HEK293 (cell line): ENCODE results near the gene CBR1.

Source experiments
- CTCF ChIA-PET: fragments of 350-600 bp; formaldehyde crosslinking; extraction: SDS; loops from one replicate; lab custom pipeline; 2021; ENCODE audit warnings: antibody characterized with exemption; lab: Yijun Ruan, JAX
- POLR2A ChIA-PET: fragments of 300-600 bp; formaldehyde crosslinking; extraction: SDS; loops from one replicate; lab custom pipeline; 2020; ENCODE audit warnings: antibody characterized with exemption, inconsistent platforms; lab: Yijun Ruan, JAX
- H3K27ac ChIP-seq: fragments of 200-500 bp; sonication (Bioruptor generic); 2 replicates; pipeline ENCODE4 v1.5.1; 2014; ENCODE audit warnings: low read depth, low read length, control low read depth, inconsistent platforms; ENCODE audit errors: extremely low read depth
- H3K36me3 ChIP-seq, 2 experiments: fragments of 200-500 bp in 1 of 2; sonication (Bioruptor generic) in 1 of 2; 1 replicate in 1 of 2; 2 replicates in 1 of 2; pipeline ENCODE4 v1.5.1; 2014 to 2017; ENCODE audit warnings: inconsistent platforms in 2 of 2, low read length in 2 of 2; ENCODE audit not compliant: control insufficient read depth in 2 of 2, insufficient read depth in 1 of 2
- H3K4me1 ChIP-seq: fragments of 200-500 bp; sonication (Bioruptor generic); 2 replicates; pipeline ENCODE4 v1.5.1; 2014; ENCODE audit warnings: mild to moderate bottlenecking, low read length, inconsistent platforms; ENCODE audit not compliant: control insufficient read depth, insufficient read depth
- H3K4me3 ChIP-seq: 2 replicates; pipeline ENCODE4 v1.5.1; 2011; ENCODE audit warnings: low read depth, mild to moderate bottlenecking, control low read depth, low read length, moderate library complexity
- H3K9me3 ChIP-seq: fragments of 200-500 bp; sonication (Bioruptor generic); 2 replicates; pipeline ENCODE4 v1.5.1; 2014; ENCODE audit warnings: low read depth, low read length, inconsistent platforms; ENCODE audit not compliant: control insufficient read depth, insufficient read depth
- ATF2 ChIP-seq: fragments of 450-650 bp; formaldehyde crosslinking; IDR thresholded peaks from 2 replicates; pipeline ENCODE4 v1.5.1; 2016; ENCODE audit warnings: missing biosample characterization, missing genetic modification characterization, low read depth
- KLF1 ChIP-seq: fragments of 450-650 bp; formaldehyde crosslinking; IDR thresholded peaks from 2 replicates; pipeline ENCODE4 v1.5.1; 2016; ENCODE audit warnings: missing biosample characterization, missing genetic modification characterization
- SCRT2 ChIP-seq: fragments of 450-650 bp; formaldehyde crosslinking; IDR thresholded peaks from 2 replicates; pipeline ENCODE4 v1.5.1; 2016; ENCODE audit warnings: missing biosample characterization, missing genetic modification characterization
- SP2 ChIP-seq: fragments of 450-650 bp; formaldehyde crosslinking; IDR thresholded peaks from 2 replicates; pipeline ENCODE4 v1.5.1; 2016; ENCODE audit warnings: missing biosample characterization, missing genetic modification characterization
- ZNF132 ChIP-seq: fragments of 450-650 bp; formaldehyde crosslinking; IDR thresholded peaks from 2 replicates; pipeline ENCODE4 v1.5.1; 2017; ENCODE audit warnings: missing biosample characterization, missing genetic modification characterization, borderline replicate concordance
- ZNF140 ChIP-seq: fragments of 450-650 bp; formaldehyde crosslinking; IDR thresholded peaks from 2 replicates; pipeline ENCODE4 v1.5.1; 2016; ENCODE audit warnings: missing biosample characterization, missing genetic modification characterization
- ZNF157 ChIP-seq: fragments of 450-650 bp; formaldehyde crosslinking; IDR thresholded peaks from 2 replicates; pipeline ENCODE4 v1.5.1; 2016; ENCODE audit warnings: missing biosample characterization, missing genetic modification characterization
- ZNF175 ChIP-seq: fragments of 450-650 bp; formaldehyde crosslinking; IDR thresholded peaks from 2 replicates; pipeline ENCODE4 v1.5.1; 2016; ENCODE audit warnings: missing biosample characterization, missing genetic modification characterization
- ZNF18 ChIP-seq: fragments of 450-650 bp; formaldehyde crosslinking; IDR thresholded peaks from 2 replicates; pipeline ENCODE4 v1.5.1; 2016; ENCODE audit warnings: missing biosample characterization, missing genetic modification characterization
- ZNF223 ChIP-seq: fragments of 450-650 bp; formaldehyde crosslinking; IDR thresholded peaks from 2 replicates; pipeline ENCODE4 v1.5.1; 2016; ENCODE audit warnings: missing biosample characterization, missing genetic modification characterization
- ZNF266 ChIP-seq: fragments of 450-650 bp; formaldehyde crosslinking; IDR thresholded peaks from 2 replicates; pipeline ENCODE4 v1.5.1; 2016; ENCODE audit warnings: missing biosample characterization, missing genetic modification characterization, low read depth
- ZNF513 ChIP-seq: fragments of 450-650 bp; IDR thresholded peaks from 2 replicates; pipeline ENCODE4 v1.5.1; 2018; ENCODE audit warnings: missing biosample characterization, missing genetic modification characterization
- ZNF555 ChIP-seq: fragments of 450-650 bp; formaldehyde crosslinking; conservative IDR thresholded peaks from 2 replicates; pipeline ENCODE4 v1.5.1; 2017; ENCODE audit warnings: missing biosample characterization, mild to moderate bottlenecking, missing genetic modification characterization, inconsistent platforms
- ZNF645 ChIP-seq: fragments of 450-650 bp; formaldehyde crosslinking; IDR thresholded peaks from 2 replicates; pipeline ENCODE4; 2016; ENCODE audit warnings: missing biosample characterization, missing genetic modification characterization
- ZNF747 ChIP-seq: fragments of 450-650 bp; formaldehyde crosslinking; IDR thresholded peaks from 2 replicates; pipeline ENCODE4 v1.5.1; 2016; ENCODE audit warnings: missing biosample characterization, missing genetic modification characterization
- ZNF837 ChIP-seq: fragments of 450-650 bp; formaldehyde crosslinking; IDR thresholded peaks from 2 replicates; pipeline ENCODE4 v1.5.1; 2016; ENCODE audit warnings: missing biosample characterization, missing genetic modification characterization
- ZSCAN23 ChIP-seq: fragments of 450-650 bp; formaldehyde crosslinking; IDR thresholded peaks from 2 replicates; pipeline ENCODE4 v1.5.1; 2016; ENCODE audit warnings: missing biosample characterization, missing genetic modification characterization

Gene CBR1

GRCh38 chr21:36023092-36023480, 46.7 kb upstream of the CBR1 start:
- H3K36me3 ChIP-seq: no peaks in the 10 kb centered on the region
- no peaks in the 10 kb centered on the region for H3K9me3 ChIP-seq
- H3K4me3 ChIP-seq: no peak overlapping the region
- no peak for TF ChIP-seq ZNF18 (tag by site-specific recombination)
- CTCF ChIA-PET: interaction anchor here (0.7 kb wide), 1 partner anchor 79 kb away, joined by 4 read pairs; no protein-coding TSS in a partner anchor
- no peak overlapping the region for H3K27ac ChIP-seq
- POLR2A ChIA-PET: interaction anchor here (0.6 kb wide), 1 partner anchor 1227 kb away, joined by 5 read pairs; no protein-coding TSS in a partner anchor
- no peaks in the 10 kb centered on the region for H3K4me1 ChIP-seq

GRCh38 chr21:36024782-36025181, 45.0 kb upstream of the CBR1 start:
- no peaks in the 10 kb centered on the region for H3K9me3 ChIP-seq
- no peaks in the 10 kb centered on the region for H3K4me1 ChIP-seq
- H3K27ac ChIP-seq: no peak overlapping the region
- no peak overlapping the region for H3K4me3 ChIP-seq
- no peaks in the 10 kb centered on the region for H3K36me3 ChIP-seq
- TF ChIP-seq ZNF175: no peak
- TF ChIP-seq ZNF513: no peak
- TF ChIP-seq ZNF555 (tag by site-specific recombination): no peak
- no peak for TF ChIP-seq SP2 (tag by site-specific recombination)
- peak; percentile 53 for TF ChIP-seq SCRT2 (tag by site-specific recombination)
- TF ChIP-seq ZNF223 (tag by site-specific recombination): no peak
- CTCF ChIA-PET: interaction anchor here (1.1 to 1.3 kb wide), 3 partner anchors 12 to 87 kb away, joined by 3 to 4 read pairs (median 4); no protein-coding TSS in a partner anchor
- POLR2A ChIA-PET: no interaction called here

GRCh38 chr21:36027347-36027746, 42.5 kb upstream of the CBR1 start:
- no peaks in the 10 kb centered on the region for H3K9me3 ChIP-seq
- no peaks in the 10 kb centered on the region for H3K4me1 ChIP-seq
- no peak overlapping the region for H3K4me3 ChIP-seq
- TF ChIP-seq ZNF747 (no peak), ZNF140 (tag by site-specific recombination) (no peak), ZNF132 (no peak), ATF2 (tag by site-specific recombination) (no peak), ZNF837 (tag by site-specific recombination) (no peak), KLF1 (tag by site-specific recombination) (no peak), ZSCAN23 (tag by site-specific recombination) (no peak), ZNF157 (no peak), ZNF266 (tag by site-specific recombination) (no peak), ZNF645 (no peak)
- ChIA-PET POLR2A (no interaction called here), CTCF (interaction anchor here (0.7 to 2.4 kb wide), 25 partner anchors 11 to 1802 kb away, joined by 3 to 10 read pairs (median 4); no protein-coding TSS in a partner anchor)
- no peaks in the 10 kb centered on the region for H3K36me3 ChIP-seq
- H3K27ac ChIP-seq: no peak overlapping the region
